ENCODE results near the gene SENP2.

The SENP2 gene

GRCh38 chr3:185667574-185667973, 81.5 kb downstream of the SENP2 start:
- Histone ChIP-seq H3K4me3 (ENCODE audit: low read depth, low read length) (no peak overlapping the region), H3K36me3 (no peaks in the 10 kb centered on the region), H3K4me1 (no peaks in the 10 kb centered on the region), H3K9me3 (no peaks in the 10 kb centered on the region), H3K27me3 (peaks cover 21% of the 10 kb centered on the region)
- DNase-seq: no peak
- TF ChIP-seq, protein P1, sequence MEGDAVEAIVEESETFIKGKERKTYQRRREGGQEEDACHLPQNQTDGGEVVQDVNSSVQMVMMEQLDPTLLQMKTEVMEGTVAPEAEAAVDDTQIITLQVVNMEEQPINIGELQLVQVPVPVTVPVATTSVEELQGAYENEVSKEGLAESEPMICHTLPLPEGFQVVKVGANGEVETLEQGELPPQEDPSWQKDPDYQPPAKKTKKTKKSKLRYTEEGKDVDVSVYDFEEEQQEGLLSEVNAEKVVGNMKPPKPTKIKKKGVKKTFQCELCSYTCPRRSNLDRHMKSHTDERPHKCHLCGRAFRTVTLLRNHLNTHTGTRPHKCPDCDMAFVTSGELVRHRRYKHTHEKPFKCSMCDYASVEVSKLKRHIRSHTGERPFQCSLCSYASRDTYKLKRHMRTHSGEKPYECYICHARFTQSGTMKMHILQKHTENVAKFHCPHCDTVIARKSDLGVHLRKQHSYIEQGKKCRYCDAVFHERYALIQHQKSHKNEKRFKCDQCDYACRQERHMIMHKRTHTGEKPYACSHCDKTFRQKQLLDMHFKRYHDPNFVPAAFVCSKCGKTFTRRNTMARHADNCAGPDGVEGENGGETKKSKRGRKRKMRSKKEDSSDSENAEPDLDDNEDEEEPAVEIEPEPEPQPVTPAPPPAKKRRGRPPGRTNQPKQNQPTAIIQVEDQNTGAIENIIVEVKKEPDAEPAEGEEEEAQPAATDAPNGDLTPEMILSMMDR (IDR thresholded peaks at IDR 0.05; ENCODE audit: low read depth, low read length): no peak

DNA sequence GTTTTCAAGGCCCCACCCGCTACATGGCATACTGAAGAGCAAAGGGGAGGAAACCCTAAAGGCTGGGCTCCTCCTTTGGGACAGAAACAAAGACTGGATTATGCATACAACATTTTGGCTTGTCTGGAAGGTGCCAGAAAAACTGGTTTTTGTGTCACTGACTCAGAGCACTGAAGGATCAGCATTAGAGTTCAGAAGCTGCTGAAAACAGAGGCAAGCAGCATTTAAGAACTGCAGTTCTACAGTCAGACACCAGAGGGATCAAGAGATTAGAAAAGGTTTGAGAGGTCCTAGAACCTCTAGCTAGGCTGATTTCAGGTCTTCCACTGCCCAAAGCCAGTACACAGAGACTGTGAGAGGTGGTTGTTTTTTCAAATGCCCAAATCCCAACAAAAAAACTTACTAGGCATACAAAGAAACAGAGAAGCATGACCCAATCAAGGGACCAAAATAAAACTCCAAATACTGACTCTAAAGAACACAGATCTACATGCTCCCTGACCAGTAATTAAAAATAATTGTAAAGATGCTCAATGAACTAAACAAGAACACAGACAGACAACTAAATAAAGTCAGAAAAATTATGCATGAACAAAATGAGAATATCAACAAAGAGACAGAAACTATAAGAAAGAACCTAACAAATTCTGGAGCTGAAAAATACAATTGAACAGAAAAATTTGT, 91.2 kb downstream of the SENP2 start:
- Histone ChIP-seq H3K4me1 (no peaks in the 10 kb centered on the region), H3K36me3 (no peaks in the 10 kb centered on the region), H3K9me3 (no peaks in the 10 kb centered on the region), H3K4me3 (ENCODE audit: low read depth, low read length) (no peak overlapping the region), H3K27me3 (peaks cover 57% of the 10 kb centered on the region)
- TF ChIP-seq, protein P1 (IDR thresholded peaks at IDR 0.05; ENCODE audit: low read depth, low read length): peak; percentile 79
- DNase-seq: peak; percentile 28

DNA sequence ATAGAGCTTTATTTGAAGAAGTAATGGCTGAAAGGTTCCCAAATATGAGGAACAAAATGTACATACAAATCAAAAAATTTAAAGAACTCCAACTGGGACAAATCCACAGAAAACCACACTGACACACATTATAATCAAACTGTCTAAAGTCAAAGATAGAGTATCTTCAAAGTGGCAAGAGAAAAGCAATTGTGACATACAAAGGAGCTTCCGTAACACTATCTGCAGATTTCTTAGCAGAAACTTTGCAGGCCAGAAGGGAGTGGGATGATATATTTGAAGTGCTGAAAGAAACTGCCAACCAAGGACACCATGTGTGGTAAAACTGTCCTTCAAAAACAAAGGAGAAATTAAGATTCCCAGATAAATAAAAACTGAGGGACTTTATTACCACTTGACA, 91.9 kb downstream of the SENP2 start:
- Histone ChIP-seq H3K27me3 (peaks cover 52% of the 10 kb centered on the region), H3K4me1 (no peaks in the 10 kb centered on the region), H3K36me3 (no peaks in the 10 kb centered on the region), H3K4me3 (ENCODE audit: low read depth, low read length) (no peak overlapping the region), H3K9me3 (no peaks in the 10 kb centered on the region)
- DNase-seq: no peak
- TF ChIP-seq, protein P1 (IDR thresholded peaks at IDR 0.05; ENCODE audit: low read depth, low read length): no peak

DNA sequence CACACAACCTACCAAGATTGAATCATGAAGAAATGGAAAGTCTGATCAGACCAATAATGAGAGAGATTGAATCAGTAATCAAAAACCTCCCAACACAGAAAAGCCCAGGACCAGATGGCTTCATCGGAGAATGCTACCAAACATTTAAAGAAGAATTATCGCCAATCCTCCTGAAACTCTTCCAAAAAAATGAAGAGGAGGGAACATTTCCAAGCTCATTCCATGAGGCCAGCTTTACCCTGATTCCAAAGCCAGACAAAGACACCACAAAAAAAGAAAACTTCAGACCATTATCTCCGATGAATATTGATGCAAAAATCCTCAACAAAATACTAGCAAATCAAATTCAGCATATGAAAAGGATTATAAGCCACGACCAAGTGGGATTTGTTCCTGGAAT, 94.1 kb downstream of the SENP2 start:
- no peaks in the 10 kb centered on the region for H3K9me3 ChIP-seq
- no peaks in the 10 kb centered on the region for H3K4me1 ChIP-seq
- no peak for DNase-seq
- TF ChIP-seq, protein P1 (IDR thresholded peaks at IDR 0.05; ENCODE audit: low read depth, low read length): no peak
- peaks cover 43% of the 10 kb centered on the region for H3K27me3 ChIP-seq
- no peak overlapping the region for H3K4me3 ChIP-seq (ENCODE audit: low read depth, low read length)
- H3K36me3 ChIP-seq: no peaks in the 10 kb centered on the region
